KMS-11 (cell line): Measurements from ENCODE around the gene KAT14.
"Not testable (repeated sequence)": the region's sequence is repeated elsewhere in the genome, so short reads cannot be mapped to it uniquely, and the experiment has no call there.

Source experiments
- H2AFZ ChIP-seq: fragments of 200-600 bp; sonication (generic); 2 replicates; pipeline ENCODE4 v1.6.1; 2016; ENCODE audit warnings: antibody characterized with exemption, mixed run types, low read depth
- H3K27ac ChIP-seq: fragments of 200-600 bp; sonication (generic); 2 replicates; pipeline ENCODE4 v1.6.1; 2016; ENCODE audit warnings: mild to moderate bottlenecking, mixed run types
- H3K27me3 ChIP-seq: fragments of 200-600 bp; sonication (generic); 2 replicates; pipeline ENCODE4 v1.6.1; 2017; ENCODE audit warnings: mild to moderate bottlenecking, low read depth, mixed run types, moderate library complexity; ENCODE audit not compliant: insufficient read depth
- H3K36me3 ChIP-seq: fragments of 200-600 bp; sonication (generic); 2 replicates; pipeline ENCODE4 v1.6.1; 2017; ENCODE audit warnings: mild to moderate bottlenecking, mixed run types; ENCODE audit not compliant: insufficient read depth
- H3K4me1 ChIP-seq: fragments of 200-600 bp; sonication (generic); 2 replicates; pipeline ENCODE4 v1.6.1; 2016; ENCODE audit warnings: mild to moderate bottlenecking, low read depth, mixed run types; ENCODE audit not compliant: poor library complexity, severe bottlenecking
- H3K4me2 ChIP-seq: fragments of 200-600 bp; sonication (generic); 2 replicates; pipeline ENCODE4 v1.7.0; 2016; ENCODE audit warnings: mild to moderate bottlenecking, mixed run types
- H3K4me3 ChIP-seq: fragments of 200-600 bp; sonication (generic); IDR thresholded peaks from 2 replicates; pipeline ENCODE4 v1.6.1; 2017; ENCODE audit warnings: low read depth, low read length, mixed read lengths; ENCODE audit not compliant: insufficient read depth
- H3K79me2 ChIP-seq: fragments of 200-600 bp; sonication (generic); 2 replicates; pipeline ENCODE4 v1.6.1; 2016; ENCODE audit warnings: low read depth, mixed run types; ENCODE audit not compliant: insufficient read depth
- H3K9ac ChIP-seq: fragments of 200-600 bp; sonication (generic); 2 replicates; pipeline ENCODE4 v1.6.1; 2016; ENCODE audit warnings: mild to moderate bottlenecking, mixed run types
- H4K20me1 ChIP-seq: fragments of 200-600 bp; sonication (generic); 2 replicates; pipeline ENCODE4 v1.6.1; 2016; ENCODE audit warnings: mild to moderate bottlenecking, mixed run types; ENCODE audit not compliant: insufficient read depth
- TF ChIP-seq, protein P1 (sequence below): fragments of 200-600 bp; sonication (generic); conservative IDR thresholded peaks from 2 replicates; pipeline ENCODE4 v1.6.1; 2017; ENCODE audit warnings: low read depth, mild to moderate bottlenecking, antibody characterized with exemption, low read length, moderate library complexity, mixed read lengths

KAT14 gene

GRCh38 chr20:18197382-18198070 lies 59.9 kb downstream of the KAT14 start:
- Histone ChIP-seq H3K79me2 (no peaks in the 10 kb centered on the region), H3K36me3 (no peaks in the 10 kb centered on the region), H3K27ac (no peak overlapping the region), H2AFZ (no peak overlapping the region), H3K4me3 (no peak overlapping the region), H3K4me2 (no peak overlapping the region), H3K9ac (no peak overlapping the region), H3K4me1 (no peaks in the 10 kb centered on the region), H3K27me3 (no peaks in the 10 kb centered on the region), H4K20me1 (no peaks in the 10 kb centered on the region)
- TF ChIP-seq, protein P1, sequence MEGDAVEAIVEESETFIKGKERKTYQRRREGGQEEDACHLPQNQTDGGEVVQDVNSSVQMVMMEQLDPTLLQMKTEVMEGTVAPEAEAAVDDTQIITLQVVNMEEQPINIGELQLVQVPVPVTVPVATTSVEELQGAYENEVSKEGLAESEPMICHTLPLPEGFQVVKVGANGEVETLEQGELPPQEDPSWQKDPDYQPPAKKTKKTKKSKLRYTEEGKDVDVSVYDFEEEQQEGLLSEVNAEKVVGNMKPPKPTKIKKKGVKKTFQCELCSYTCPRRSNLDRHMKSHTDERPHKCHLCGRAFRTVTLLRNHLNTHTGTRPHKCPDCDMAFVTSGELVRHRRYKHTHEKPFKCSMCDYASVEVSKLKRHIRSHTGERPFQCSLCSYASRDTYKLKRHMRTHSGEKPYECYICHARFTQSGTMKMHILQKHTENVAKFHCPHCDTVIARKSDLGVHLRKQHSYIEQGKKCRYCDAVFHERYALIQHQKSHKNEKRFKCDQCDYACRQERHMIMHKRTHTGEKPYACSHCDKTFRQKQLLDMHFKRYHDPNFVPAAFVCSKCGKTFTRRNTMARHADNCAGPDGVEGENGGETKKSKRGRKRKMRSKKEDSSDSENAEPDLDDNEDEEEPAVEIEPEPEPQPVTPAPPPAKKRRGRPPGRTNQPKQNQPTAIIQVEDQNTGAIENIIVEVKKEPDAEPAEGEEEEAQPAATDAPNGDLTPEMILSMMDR, result no peak

DNA sequence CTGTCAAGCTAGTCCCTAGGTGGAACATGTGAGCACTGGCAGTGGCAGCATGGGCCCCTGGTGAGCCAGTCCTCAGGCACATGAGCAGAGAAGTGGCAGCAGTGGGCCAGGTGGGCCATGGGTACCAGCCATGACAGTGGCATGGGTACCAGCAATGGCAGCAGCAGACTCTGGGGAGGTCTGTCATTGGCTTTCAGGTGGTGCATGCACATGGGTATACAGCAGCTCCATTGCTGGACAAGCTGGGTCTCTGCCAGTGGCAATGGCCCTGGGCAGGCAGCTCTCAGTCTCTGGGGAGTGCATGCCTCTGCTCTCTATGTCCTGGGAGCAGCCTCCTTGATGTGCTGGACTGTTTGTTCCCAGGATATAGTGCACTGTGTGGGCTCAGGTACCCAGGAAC lies 65.3 kb downstream of the KAT14 start:
- Histone ChIP-seq H3K27me3 (no peaks in the 10 kb centered on the region), H3K27ac (no peak overlapping the region), H2AFZ (no peak overlapping the region), H3K9ac (no peak overlapping the region), H3K79me2 (no peaks in the 10 kb centered on the region), H4K20me1 (no peaks in the 10 kb centered on the region), H3K4me2 (no peak overlapping the region), H3K4me1 (no peaks in the 10 kb centered on the region), H3K36me3 (no peaks in the 10 kb centered on the region), H3K4me3 (no peak overlapping the region)
- TF ChIP-seq, protein P1, result no peak

DNA sequence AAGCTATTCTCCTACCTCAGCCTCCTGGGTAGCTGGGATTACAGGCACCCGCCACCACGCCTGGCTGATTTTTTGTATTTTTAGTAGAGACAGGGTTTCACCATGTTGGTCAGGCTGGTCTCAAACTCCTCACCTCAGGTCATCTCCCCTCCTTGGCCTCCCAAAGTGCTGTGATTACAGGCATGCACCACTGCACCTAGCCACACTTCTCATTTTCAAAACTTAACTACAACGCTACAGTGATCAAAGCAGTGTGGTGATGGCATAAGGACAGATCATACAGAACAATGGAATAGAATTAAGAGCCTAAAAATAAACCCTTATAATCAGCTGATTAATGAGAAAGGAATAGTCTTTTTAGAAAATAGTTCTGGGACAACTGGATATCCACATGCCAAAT lies 66.0 kb downstream of the KAT14 start:
- not testable (repeated sequence) for H4K20me1 ChIP-seq, H3K27me3 ChIP-seq, H3K4me2 ChIP-seq, H3K27ac ChIP-seq, H3K36me3 ChIP-seq, H3K4me1 ChIP-seq, H3K9ac ChIP-seq, H2AFZ ChIP-seq, H3K4me3 ChIP-seq, H3K79me2 ChIP-seq

- no peak overlapping the region for H3K9ac ChIP-seq
- H3K79me2 ChIP-seq, result no peaks in the 10 kb centered on the region
- H3K27me3 ChIP-seq, result no peaks in the 10 kb centered on the region
- no peaks in the 10 kb centered on the region for H3K36me3 ChIP-seq
- no peak overlapping the region for H3K4me2 ChIP-seq
- no peak overlapping the region for H3K27ac ChIP-seq
- no peak overlapping the region for H2AFZ ChIP-seq
- H4K20me1 ChIP-seq, result no peaks in the 10 kb centered on the region
- TF ChIP-seq, protein P1, result no peak
- no peak overlapping the region for H3K4me3 ChIP-seq
- no peaks in the 10 kb centered on the region for H3K4me1 ChIP-seq
Measured at GRCh38 chr20:18213002-18213401, 75.3 kb downstream of the KAT14 start.

DNA sequence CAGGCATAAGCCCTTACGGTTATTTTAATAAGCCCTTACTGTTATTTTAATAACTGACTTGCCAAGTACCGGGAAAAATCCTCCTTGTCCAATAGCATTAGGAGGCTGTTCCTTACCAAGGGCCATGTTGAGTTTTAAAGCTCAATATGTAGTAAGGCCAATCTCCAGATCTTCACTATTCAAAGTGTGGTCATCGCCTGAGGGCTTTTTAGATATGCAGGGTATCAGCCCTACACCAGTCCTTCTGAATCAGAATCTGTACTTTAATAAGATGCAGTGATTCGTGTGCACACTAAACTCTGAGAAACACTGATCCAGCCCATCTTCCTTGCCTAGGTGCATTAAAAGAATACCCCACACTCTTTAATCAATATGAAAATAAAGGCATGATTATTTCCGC lies 77.9 kb downstream of the KAT14 start:
- no peak overlapping the region for H3K4me2 ChIP-seq
- TF ChIP-seq, protein P1, result no peak
- no peaks in the 10 kb centered on the region for H3K79me2 ChIP-seq
- H2AFZ ChIP-seq, result no peak overlapping the region
- no peaks in the 10 kb centered on the region for H3K27me3 ChIP-seq
- H3K4me1 ChIP-seq, result no peaks in the 10 kb centered on the region
- no peaks in the 10 kb centered on the region for H4K20me1 ChIP-seq
- H3K4me3 ChIP-seq, result no peak overlapping the region
- no peak overlapping the region for H3K27ac ChIP-seq
- H3K9ac ChIP-seq, result no peak overlapping the region
- H3K36me3 ChIP-seq, result no peaks in the 10 kb centered on the region
